SK-N-SH (cell line): ENCODE measurements around the gene STAP2.
"Not testable (repeated sequence)": the region's sequence is repeated elsewhere in the genome, so short reads cannot be mapped to it uniquely, and the experiment has no call there.

Source experiments
- CTCF ChIP-seq: fragments of 200-600 bp; sonication (generic); IDR thresholded peaks from 2 replicates; pipeline ENCODE4 v1.6.1; 2017; ENCODE audit warnings: antibody characterized with exemption, mild to moderate bottlenecking, moderate library complexity
- EP300 ChIP-seq, 2 experiments: IDR thresholded peaks; 2 replicates each; pipeline versions ENCODE4 v1.4.0 to v1.6.1; 2012; ENCODE audit warnings: borderline replicate concordance in 1 of 2, low read depth in 1 of 2, low read length in 1 of 2
- FOXJ3 ChIP-seq: sonication (generic); formaldehyde crosslinking; IDR thresholded peaks from 2 replicates; pipeline ENCODE4 v1.5.1; 2020; ENCODE audit warnings: mild to moderate bottlenecking, missing genetic modification reagents
- MXI1 ChIP-seq: IDR thresholded peaks from 2 replicates; pipeline ENCODE4 v1.6.1; 2012; ENCODE audit warnings: mild to moderate bottlenecking, low read depth, low read length, improper control_type of control experiment
- NFIC ChIP-seq: IDR thresholded peaks from 2 replicates; pipeline ENCODE4 v1.4.0; 2012; ENCODE audit warnings: borderline replicate concordance
- SMC3 ChIP-seq: IDR thresholded peaks from 2 replicates; pipeline ENCODE4 v1.6.1; 2012; ENCODE audit warnings: low read depth, low read length, improper control_type of control experiment
- TAF1 ChIP-seq: IDR thresholded peaks from 2 replicates; pipeline ENCODE4 v1.6.1; 2012; ENCODE audit warnings: low read depth, mild to moderate bottlenecking, low read length, moderate library complexity, borderline replicate concordance
- TEAD4 ChIP-seq: IDR thresholded peaks from 2 replicates; pipeline ENCODE4 v1.4.0; 2012; ENCODE audit warnings: mild to moderate bottlenecking, borderline replicate concordance; ENCODE audit not compliant: insufficient read depth
- YY1 ChIP-seq: IDR thresholded peaks from 2 replicates; pipeline ENCODE4 v1.4.0; 2012; ENCODE audit warnings: low read depth, mild to moderate bottlenecking
- ZBTB33 ChIP-seq: IDR thresholded peaks from 2 replicates; pipeline ENCODE4 v1.4.0; 2012; ENCODE audit warnings: low read depth, borderline replicate concordance

DNA sequence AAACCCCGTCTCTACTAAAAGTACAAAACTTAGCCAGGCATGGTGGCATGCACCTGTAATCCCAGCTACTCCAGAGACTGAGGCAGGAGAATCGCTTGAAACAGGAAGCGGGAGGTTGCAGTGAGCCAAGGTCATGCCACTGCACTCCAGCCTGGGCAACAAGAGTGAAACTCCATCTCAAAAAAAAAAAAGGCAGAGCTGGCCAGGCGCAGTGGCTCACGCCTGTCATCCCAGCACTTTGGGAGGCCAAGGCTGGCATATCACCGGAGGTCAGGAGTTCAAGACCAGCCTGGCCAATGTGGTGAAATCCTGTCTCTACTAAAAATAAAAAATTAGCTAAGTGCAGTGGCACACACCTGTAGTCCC, 64.3 kb downstream of the STAP2 start:
- TF ChIP-seq CTCF; TAF1; ZBTB33; EP300 (IDR thresholded peaks at IDR 0.05; ENCODE audit: borderline replicate concordance in 1 of 2, low read depth in 1 of 2, low read length in 1 of 2); NFIC; TEAD4; YY1; FOXJ3; SMC3; MXI1: not testable (repeated sequence)
